ENCODE measurements around the gene ZBTB7A. TPM values are rescaled to one million over a fixed set of nuclear protein-coding genes. Genes with fewer than 3 reads are reported as not detected.

ZBTB7A gene
- polyA plus RNA-seq, 2 of the 4 experiments (the other 2 are of a cell fraction), result 2.3 to 11.6 TPM

DNA sequence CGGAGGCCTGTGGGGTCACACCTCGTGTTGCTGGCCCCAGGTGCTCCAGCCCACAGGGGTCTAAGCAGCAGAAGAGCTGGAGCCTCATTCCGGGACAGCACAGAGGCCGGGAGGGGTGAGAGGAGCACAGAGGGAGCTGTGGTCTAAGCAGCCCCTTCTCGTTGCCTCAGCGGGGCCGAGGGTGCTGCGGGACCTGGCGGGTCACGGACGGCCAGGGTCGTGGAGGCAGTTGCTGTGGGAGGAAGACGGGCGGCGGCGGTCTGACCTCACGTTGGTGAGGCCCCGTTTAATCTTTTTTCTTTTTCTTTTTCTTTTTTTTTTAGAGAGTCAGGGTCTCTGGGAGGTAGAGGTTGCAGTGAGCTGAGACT is 37.5 kb downstream of the ZBTB7A start:
- POLR2A ChIA-PET, result no interaction called here
- ATAC-seq, result no peak
- FAIRE-seq, result no peak
- H3K4me3 ChIP-seq, result no peak overlapping the region
- CTCF ChIA-PET, result no interaction called here
- TF ChIP-seq PHF8 (IDR thresholded peaks at IDR 0.05; ENCODE audit: borderline replicate concordance, low read depth), result no peak
- TF ChIP-seq, protein P1, sequence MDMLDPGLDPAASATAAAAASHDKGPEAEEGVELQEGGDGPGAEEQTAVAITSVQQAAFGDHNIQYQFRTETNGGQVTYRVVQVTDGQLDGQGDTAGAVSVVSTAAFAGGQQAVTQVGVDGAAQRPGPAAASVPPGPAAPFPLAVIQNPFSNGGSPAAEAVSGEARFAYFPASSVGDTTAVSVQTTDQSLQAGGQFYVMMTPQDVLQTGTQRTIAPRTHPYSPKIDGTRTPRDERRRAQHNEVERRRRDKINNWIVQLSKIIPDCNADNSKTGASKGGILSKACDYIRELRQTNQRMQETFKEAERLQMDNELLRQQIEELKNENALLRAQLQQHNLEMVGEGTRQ (IDR thresholded peaks at IDR 0.05), result no peak
- no peak for TF ChIP-seq POLR2AphosphoS2 (conservative IDR thresholded peaks at IDR 0.05; ENCODE audit: low read length)
- H3K4me2 ChIP-seq, result no peak overlapping the region
- no peaks in the 10 kb centered on the region for H3K9me3 ChIP-seq
- no peaks in the 10 kb centered on the region for H3K4me1 ChIP-seq
- DNase-seq (ENCODE audit: low read depth in 1 of 2, low spot score in 1 of 2), result no peak
- H3K27ac ChIP-seq, result no peak overlapping the region
- WGBS (ENCODE audit: missing lambda C conversion rate), result 95% methylated on average over 15 of the region's 18 CpGs

DNA sequence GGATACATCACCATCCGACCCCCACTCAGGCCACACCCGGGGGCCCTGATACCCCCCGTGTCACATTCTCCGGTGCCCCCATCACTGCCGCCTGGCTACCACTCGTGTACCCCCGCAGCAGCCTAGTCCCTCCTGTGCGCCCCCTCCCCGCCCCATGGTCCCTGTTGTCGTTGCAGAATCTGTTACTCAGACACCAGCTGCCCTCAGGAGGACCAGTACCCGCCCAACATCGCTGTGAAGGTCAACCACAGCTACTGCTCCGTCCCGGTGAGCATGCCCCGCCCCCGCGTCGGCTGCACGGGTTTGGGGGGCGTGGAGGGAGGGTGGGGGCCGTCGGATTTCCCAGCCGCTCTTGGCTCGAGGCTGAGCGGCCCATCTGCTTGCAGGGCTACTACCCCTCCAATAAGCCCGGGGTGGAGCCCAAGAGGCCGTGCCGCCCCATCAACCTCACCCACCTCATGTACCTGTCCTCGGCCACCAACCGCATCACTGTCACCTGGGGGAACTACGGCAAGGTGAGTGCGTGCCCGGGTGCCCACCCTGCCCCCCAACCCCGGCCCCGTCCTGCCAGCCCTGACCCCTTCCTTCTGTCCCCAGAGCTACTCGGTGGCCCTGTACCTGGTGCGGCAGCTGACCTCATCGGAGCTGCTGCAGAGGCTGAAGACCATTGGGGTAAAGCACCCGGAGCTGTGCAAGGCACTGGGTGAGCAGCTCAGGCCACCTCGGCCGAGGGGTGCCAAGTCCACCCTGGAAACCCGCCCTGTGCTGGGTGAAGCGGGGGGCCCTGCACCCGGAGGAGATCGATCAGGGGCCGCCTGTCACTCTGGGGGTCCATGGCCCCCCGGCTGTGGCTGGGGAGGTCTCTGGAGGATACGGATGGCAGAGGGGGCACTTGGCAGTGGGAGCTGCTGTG is 38.1 kb downstream of the ZBTB7A start:
- H3K4me1 ChIP-seq, result no peaks in the 10 kb centered on the region
- no peak for ATAC-seq
- no peaks in the 10 kb centered on the region for H3K9me3 ChIP-seq
- POLR2A ChIA-PET, result no interaction called here
- no peak overlapping the region for H3K27ac ChIP-seq
- no peak overlapping the region for H3K4me3 ChIP-seq
- 93% methylated on average over 25 of the region's 48 CpGs for WGBS (ENCODE audit: missing lambda C conversion rate)
- no peak for DNase-seq (ENCODE audit: low read depth in 1 of 2, low spot score in 1 of 2)
- TF ChIP-seq NPAS2 (CRISPR knock-in tag; IDR thresholded peaks at IDR 0.05; ENCODE audit: borderline replicate concordance) (no peak), SMC3 (IDR thresholded peaks at IDR 0.05) (no peak), CEBPB (IDR thresholded peaks at IDR 0.05) (no peak), FOSL2 (IDR thresholded peaks at IDR 0.05) (no peak), FOSL2 (CRISPR knock-in tag; IDR thresholded peaks at IDR 0.05) (no peak)
- no peak overlapping the region for H3K4me2 ChIP-seq
- no peak for FAIRE-seq
- CTCF ChIA-PET, result interaction anchor here (1.6 kb wide), 1 partner anchor 180 kb away, joined by 4 read pairs; no protein-coding TSS in a partner anchor

DNA sequence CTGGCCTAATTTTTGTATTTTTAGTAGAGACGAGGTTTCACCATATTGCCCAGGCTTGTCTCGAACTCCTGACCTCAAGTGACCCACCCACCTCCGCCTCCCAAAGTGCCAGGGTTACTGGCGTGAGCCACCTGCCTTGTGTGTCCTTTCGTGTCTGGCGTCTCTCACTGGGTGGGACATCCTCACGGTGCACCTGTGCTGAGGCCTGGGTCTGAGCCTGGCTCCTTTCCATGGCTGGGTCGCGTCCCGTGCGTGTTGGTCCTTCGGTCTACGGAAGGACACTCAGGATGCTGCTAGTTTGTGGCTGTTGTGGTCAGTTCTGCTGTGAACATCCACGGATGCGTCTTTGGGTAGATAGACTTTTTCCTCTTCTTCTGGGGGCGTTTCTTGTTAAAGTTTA is 39.6 kb downstream of the ZBTB7A start:
- 93% methylated on average over 16 of the region's 16 CpGs for WGBS (ENCODE audit: missing lambda C conversion rate)
- ATAC-seq (no peak), FAIRE-seq (no peak), DNase-seq (ENCODE audit: low read depth in 1 of 2, low spot score in 1 of 2) (no peak)
- TF ChIP-seq FOSB (CRISPR knock-in tag; IDR thresholded peaks at IDR 0.05) (no peak), EP300 (IDR thresholded peaks at IDR 0.05) (no peak), PHF8 (IDR thresholded peaks at IDR 0.05; ENCODE audit: borderline replicate concordance, low read depth) (no peak), FOSL2 (IDR thresholded peaks at IDR 0.05) (no peak), FOSL2 (CRISPR knock-in tag; IDR thresholded peaks at IDR 0.05) (no peak), ESRRA (IDR thresholded peaks at IDR 0.05; ENCODE audit: borderline replicate concordance, low read length) (no peak), CEBPB (IDR thresholded peaks at IDR 0.05) (no peak)
- no peak overlapping the region for H3K4me2 ChIP-seq
- H3K27ac ChIP-seq, result no peak overlapping the region
- no peak overlapping the region for H3K4me3 ChIP-seq
- CTCF ChIA-PET, result interaction anchor here (0.5 to 1.6 kb wide), 3 partner anchors 10 to 181 kb away, joined by 3 to 4 read pairs (median 4); no protein-coding TSS in a partner anchor
- no peaks in the 10 kb centered on the region for H3K4me1 ChIP-seq
- H3K9me3 ChIP-seq, result no peaks in the 10 kb centered on the region
- POLR2A ChIA-PET, result no interaction called here

DNA sequence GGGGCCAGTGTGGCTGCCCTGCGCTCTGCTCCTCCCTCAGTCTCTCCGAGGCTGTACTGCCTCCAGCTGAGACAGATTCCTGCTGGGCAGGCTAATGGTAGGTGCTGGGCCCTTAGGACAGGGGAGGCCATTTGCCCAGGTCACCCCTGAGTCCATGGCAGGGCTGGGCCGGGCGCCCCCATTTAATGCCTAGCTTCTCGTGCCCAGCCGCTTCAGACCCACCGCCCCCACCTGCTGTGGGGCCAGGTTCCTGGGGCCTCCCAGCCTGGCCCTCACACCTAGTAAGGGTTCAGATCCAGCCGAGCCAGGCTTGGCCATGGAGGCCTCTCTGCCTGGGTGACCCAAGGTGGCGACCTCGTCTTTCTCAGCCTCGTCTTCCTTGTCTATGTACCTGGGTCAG is 41.4 kb downstream of the ZBTB7A start:
- H3K4me3 ChIP-seq, result no peak overlapping the region
- CTCF ChIA-PET, result interaction anchor here (0.9 to 1.2 kb wide), 2 partner anchors 78 to 175 kb away, joined by 3 to 4 read pairs; no protein-coding TSS in a partner anchor
- H3K4me1 ChIP-seq, result no peaks in the 10 kb centered on the region
- WGBS (ENCODE audit: missing lambda C conversion rate), result 77% methylated on average over 7 of the region's 11 CpGs
- TF ChIP-seq NR3C1 (IDR thresholded peaks at IDR 0.05) (no peak), NPAS2 (CRISPR knock-in tag; IDR thresholded peaks at IDR 0.05; ENCODE audit: borderline replicate concordance) (no peak), HEYL (CRISPR knock-in tag; IDR thresholded peaks at IDR 0.05) (no peak), HDAC2 (IDR thresholded peaks at IDR 0.05) (no peak), JUNB (IDR thresholded peaks at IDR 0.05) (no peak), GATA3 (IDR thresholded peaks at IDR 0.05; ENCODE audit: borderline replicate concordance) (no peak), MAFK (IDR thresholded peaks at IDR 0.05; ENCODE audit: partially characterized antibody) (no peak)
- TF ChIP-seq, protein P2, sequence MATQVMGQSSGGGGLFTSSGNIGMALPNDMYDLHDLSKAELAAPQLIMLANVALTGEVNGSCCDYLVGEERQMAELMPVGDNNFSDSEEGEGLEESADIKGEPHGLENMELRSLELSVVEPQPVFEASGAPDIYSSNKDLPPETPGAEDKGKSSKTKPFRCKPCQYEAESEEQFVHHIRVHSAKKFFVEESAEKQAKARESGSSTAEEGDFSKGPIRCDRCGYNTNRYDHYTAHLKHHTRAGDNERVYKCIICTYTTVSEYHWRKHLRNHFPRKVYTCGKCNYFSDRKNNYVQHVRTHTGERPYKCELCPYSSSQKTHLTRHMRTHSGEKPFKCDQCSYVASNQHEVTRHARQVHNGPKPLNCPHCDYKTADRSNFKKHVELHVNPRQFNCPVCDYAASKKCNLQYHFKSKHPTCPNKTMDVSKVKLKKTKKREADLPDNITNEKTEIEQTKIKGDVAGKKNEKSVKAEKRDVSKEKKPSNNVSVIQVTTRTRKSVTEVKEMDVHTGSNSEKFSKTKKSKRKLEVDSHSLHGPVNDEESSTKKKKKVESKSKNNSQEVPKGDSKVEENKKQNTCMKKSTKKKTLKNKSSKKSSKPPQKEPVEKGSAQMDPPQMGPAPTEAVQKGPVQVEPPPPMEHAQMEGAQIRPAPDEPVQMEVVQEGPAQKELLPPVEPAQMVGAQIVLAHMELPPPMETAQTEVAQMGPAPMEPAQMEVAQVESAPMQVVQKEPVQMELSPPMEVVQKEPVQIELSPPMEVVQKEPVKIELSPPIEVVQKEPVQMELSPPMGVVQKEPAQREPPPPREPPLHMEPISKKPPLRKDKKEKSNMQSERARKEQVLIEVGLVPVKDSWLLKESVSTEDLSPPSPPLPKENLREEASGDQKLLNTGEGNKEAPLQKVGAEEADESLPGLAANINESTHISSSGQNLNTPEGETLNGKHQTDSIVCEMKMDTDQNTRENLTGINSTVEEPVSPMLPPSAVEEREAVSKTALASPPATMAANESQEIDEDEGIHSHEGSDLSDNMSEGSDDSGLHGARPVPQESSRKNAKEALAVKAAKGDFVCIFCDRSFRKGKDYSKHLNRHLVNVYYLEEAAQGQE (IDR thresholded peaks at IDR 0.05), result no peak
- TF ChIP-seq, protein P3, sequence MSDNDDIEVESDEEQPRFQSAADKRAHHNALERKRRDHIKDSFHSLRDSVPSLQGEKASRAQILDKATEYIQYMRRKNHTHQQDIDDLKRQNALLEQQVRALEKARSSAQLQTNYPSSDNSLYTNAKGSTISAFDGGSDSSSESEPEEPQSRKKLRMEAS (IDR thresholded peaks at IDR 0.05), result no peak
- TF ChIP-seq, protein P4, sequence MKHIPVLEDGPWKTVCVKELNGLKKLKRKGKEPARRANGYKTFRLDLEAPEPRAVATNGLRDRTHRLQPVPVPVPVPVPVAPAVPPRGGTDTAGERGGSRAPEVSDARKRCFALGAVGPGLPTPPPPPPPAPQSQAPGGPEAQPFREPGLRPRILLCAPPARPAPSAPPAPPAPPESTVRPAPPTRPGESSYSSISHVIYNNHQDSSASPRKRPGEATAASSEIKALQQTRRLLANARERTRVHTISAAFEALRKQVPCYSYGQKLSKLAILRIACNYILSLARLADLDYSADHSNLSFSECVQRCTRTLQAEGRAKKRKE (CRISPR knock-in tag; IDR thresholded peaks at IDR 0.05; ENCODE audit: low read depth), result no peak
- TF ChIP-seq, protein P5, sequence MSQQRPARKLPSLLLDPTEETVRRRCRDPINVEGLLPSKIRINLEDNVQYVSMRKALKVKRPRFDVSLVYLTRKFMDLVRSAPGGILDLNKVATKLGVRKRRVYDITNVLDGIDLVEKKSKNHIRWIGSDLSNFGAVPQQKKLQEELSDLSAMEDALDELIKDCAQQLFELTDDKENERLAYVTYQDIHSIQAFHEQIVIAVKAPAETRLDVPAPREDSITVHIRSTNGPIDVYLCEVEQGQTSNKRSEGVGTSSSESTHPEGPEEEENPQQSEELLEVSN (IDR thresholded peaks at IDR 0.05; ENCODE audit: borderline replicate concordance, low read depth), result no peak
- TF ChIP-seq, protein P6, sequence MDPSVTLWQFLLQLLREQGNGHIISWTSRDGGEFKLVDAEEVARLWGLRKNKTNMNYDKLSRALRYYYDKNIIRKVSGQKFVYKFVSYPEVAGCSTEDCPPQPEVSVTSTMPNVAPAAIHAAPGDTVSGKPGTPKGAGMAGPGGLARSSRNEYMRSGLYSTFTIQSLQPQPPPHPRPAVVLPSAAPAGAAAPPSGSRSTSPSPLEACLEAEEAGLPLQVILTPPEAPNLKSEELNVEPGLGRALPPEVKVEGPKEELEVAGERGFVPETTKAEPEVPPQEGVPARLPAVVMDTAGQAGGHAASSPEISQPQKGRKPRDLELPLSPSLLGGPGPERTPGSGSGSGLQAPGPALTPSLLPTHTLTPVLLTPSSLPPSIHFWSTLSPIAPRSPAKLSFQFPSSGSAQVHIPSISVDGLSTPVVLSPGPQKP (IDR thresholded peaks at IDR 0.05; ENCODE audit: low read depth, low read length), result no peak
- FAIRE-seq, result no peak
- POLR2A ChIA-PET, result no interaction called here
- ATAC-seq, result no peak
- H3K27ac ChIP-seq, result no peak overlapping the region
- H3K4me2 ChIP-seq, result no peak overlapping the region
- DNase-seq (ENCODE audit: low read depth in 1 of 2, low spot score in 1 of 2), result no peak
- H3K9me3 ChIP-seq, result no peaks in the 10 kb centered on the region

Data from A549 (cell line).